Erythroblast (primary cell): Measurements from ENCODE around the gene OMP.

Source experiments
- GATA1 ChIP-seq: IDR thresholded peaks from 2 replicates; pipeline ENCODE4 v1.6.1; 2011; ENCODE audit warnings: low read depth, mild to moderate bottlenecking, control low read depth, low read length, moderate library complexity
- POLR2A ChIP-seq: IDR thresholded peaks from 2 replicates; pipeline ENCODE4 v1.6.1; 2011; ENCODE audit warnings: mild to moderate bottlenecking, low read length

- TF ChIP-seq POLR2A, result no peak
- no peak for TF ChIP-seq GATA1
Measured at GRCh38 chr11:77147036-77147315, 44.3 kb downstream of the OMP start.
